IMR-90 (cell line): ENCODE results near the gene SLC24A3. TPM values are rescaled to one million over a fixed set of nuclear protein-coding genes. Genes with fewer than 3 reads are reported as not detected.

ENCODE experiments used
- ATAC-seq: fragments of 200-7000 bp; cut with Tn5 transposase; 2 replicates; pipeline ENCODE4 v1.9.1; 2020; ENCODE audit warnings: low read depth, mild to moderate bottlenecking, moderate library complexity
- BruUV-seq: library from RNA; stranded (reverse); fragments of 400-500 nt; replicated peaks from 2 replicates; lab custom pipeline; 2021; lab: Mats Ljungman, UMichigan
- CTCF ChIA-PET: fragments of 300-600 bp; formaldehyde crosslinking; extraction: SDS; loops from one replicate; lab custom pipeline; 2021; ENCODE audit warnings: antibody characterized with exemption; lab: Yijun Ruan, JAX
- POLR2A ChIA-PET: fragments of 300-600 bp; sonication (Branson Sonifier 250); formaldehyde crosslinking; loops from one replicate; lab custom pipeline; 2022; ENCODE audit warnings: antibody characterized with exemption; ENCODE audit not compliant: unreplicated experiment; lab: Charles Lee
- DNase-seq: peaks from one replicate; pipeline ENCODE4 v3.0.0; 2013
- H2AFZ ChIP-seq: replicated peaks from 2 replicates; pipeline ENCODE3; 2013; ENCODE audit warnings: low read length, mild to moderate bottlenecking; ENCODE audit not compliant: poor library complexity
- H2AK5ac ChIP-seq: 2 replicates; pipeline ENCODE4 v1.6.1; 2013; ENCODE audit warnings: low read depth, low read length, inconsistent platforms
- H2AK9ac ChIP-seq: replicated peaks from 2 replicates; pipeline ENCODE3; 2013; ENCODE audit warnings: mild to moderate bottlenecking, low read depth, low read length, moderate library complexity; ENCODE audit not compliant: poor library complexity
- H2BK120ac ChIP-seq: 2 replicates; pipeline ENCODE4 v1.6.1; 2013; ENCODE audit warnings: low read depth, low read length, inconsistent platforms
- H2BK15ac ChIP-seq: 3 replicates; pipeline ENCODE4 v1.6.1; 2013; ENCODE audit warnings: low read depth, low read length, inconsistent platforms
- H2BK20ac ChIP-seq: 2 replicates; pipeline ENCODE4 v1.6.1; 2013; ENCODE audit warnings: low read depth, mild to moderate bottlenecking, inconsistent platforms, low read length, moderate library complexity
- H2BK5ac ChIP-seq: 2 replicates; pipeline ENCODE4 v1.6.1; 2013; ENCODE audit warnings: mild to moderate bottlenecking, low read depth, low read length, inconsistent platforms; ENCODE audit not compliant: poor library complexity, severe bottlenecking
- H3K14ac ChIP-seq: replicated peaks from 2 replicates; pipeline ENCODE4 v1.6.1; 2013; ENCODE audit warnings: low read depth, low read length, inconsistent platforms
- H3K18ac ChIP-seq: 2 replicates; pipeline ENCODE4 v1.6.1; 2013; ENCODE audit warnings: low read depth, low read length, control low read depth
- H3K23ac ChIP-seq: 2 replicates; pipeline ENCODE4 v1.6.1; 2013; ENCODE audit warnings: low read depth, low read length, inconsistent platforms
- H3K27ac ChIP-seq: 2 replicates; pipeline ENCODE4 v1.5.1; 2013; ENCODE audit warnings: mild to moderate bottlenecking, control low read depth, low read length; ENCODE audit not compliant: insufficient read depth
- H3K27me3 ChIP-seq: 2 replicates; pipeline ENCODE4 v1.6.1; 2013; ENCODE audit warnings: low read length; ENCODE audit not compliant: control insufficient read depth, insufficient read depth
- H3K36me3 ChIP-seq: 2 replicates; pipeline ENCODE4 v1.6.1; 2013; ENCODE audit warnings: low read length, mixed read lengths; ENCODE audit not compliant: control insufficient read depth, insufficient read depth
- H3K4ac ChIP-seq: 2 replicates; pipeline ENCODE4 v1.6.1; 2013; ENCODE audit warnings: low read depth, low read length, inconsistent platforms
- H3K4me1 ChIP-seq: 2 replicates; pipeline ENCODE4 v1.6.1; 2013; ENCODE audit warnings: low read length, mixed read lengths; ENCODE audit not compliant: control insufficient read depth, insufficient read depth
- H3K4me2 ChIP-seq: 2 replicates; pipeline ENCODE4 v1.6.1; 2013; ENCODE audit warnings: low read depth, mild to moderate bottlenecking, control low read depth, low read length, moderate library complexity
- H3K4me3 ChIP-seq: 2 replicates; pipeline ENCODE4 v1.5.1; 2013; ENCODE audit warnings: low read depth, mild to moderate bottlenecking, control low read depth, low read length, moderate library complexity; ENCODE audit not compliant: insufficient read depth
- H3K56ac ChIP-seq: 2 replicates; pipeline ENCODE4 v1.6.1; 2013; ENCODE audit warnings: low read length, inconsistent platforms; ENCODE audit not compliant: insufficient read depth; ENCODE audit errors: extremely low read depth
- H3K79me1 ChIP-seq, 2 experiments: 2 replicates each; pipeline ENCODE4 v1.6.1; 2013; ENCODE audit warnings: low read length in 2 of 2, inconsistent platforms in 1 of 2, low read depth in 1 of 2
- H3K9ac ChIP-seq: 2 replicates; pipeline ENCODE4 v1.6.1; 2013; ENCODE audit warnings: low read depth, low read length, control low read depth
- H3K9me1 ChIP-seq: 2 replicates; pipeline ENCODE4 v1.6.1; 2013; ENCODE audit warnings: low read length, inconsistent platforms; ENCODE audit not compliant: insufficient read depth
- H3K9me3 ChIP-seq: 2 replicates; pipeline ENCODE4 v1.6.1; 2013; ENCODE audit warnings: low read length; ENCODE audit not compliant: control insufficient read depth, insufficient read depth
- H4K20me1 ChIP-seq: 2 replicates; pipeline ENCODE4 v1.6.1; 2013; ENCODE audit warnings: low read length, inconsistent platforms; ENCODE audit not compliant: insufficient read depth
- H4K5ac ChIP-seq: 2 replicates; pipeline ENCODE4 v1.6.1; 2013; ENCODE audit warnings: mild to moderate bottlenecking, low read depth, low read length, control low read depth
- H4K8ac ChIP-seq, 2 experiments: 2 replicates each; pipeline ENCODE4 v1.6.1; 2013; ENCODE audit warnings: low read depth in 2 of 2, low read length in 2 of 2, control low read depth in 1 of 2, inconsistent platforms in 1 of 2
- H4K91ac ChIP-seq: 2 replicates; pipeline ENCODE4 v1.6.1; 2013; ENCODE audit warnings: low read depth, low read length, inconsistent platforms; ENCODE audit not compliant: insufficient read depth
- BHLHE40 ChIP-seq: fragments of 150-350 bp; IDR thresholded peaks from 2 replicates; pipeline ENCODE4 v1.6.1; 2016; ENCODE audit warnings: mild to moderate bottlenecking, low read depth, low read length
- CEBPB ChIP-seq: IDR thresholded peaks from 2 replicates; pipeline ENCODE4 v1.6.1; 2012; ENCODE audit warnings: low read depth, low read length, improper control_type of control experiment
- FOS ChIP-seq: fragments of 150-350 bp; IDR thresholded peaks from 2 replicates; pipeline ENCODE4 v1.6.1; 2016; ENCODE audit warnings: low read depth, low read length
- MAFK ChIP-seq: IDR thresholded peaks from 2 replicates; pipeline ENCODE4 v1.6.1; 2012; ENCODE audit warnings: low read depth, low read length, improper control_type of control experiment
- MAZ ChIP-seq: IDR thresholded peaks from 2 replicates; pipeline ENCODE4 v1.6.1; 2012; ENCODE audit warnings: low read depth, mild to moderate bottlenecking, low read length, improper control_type of control experiment, moderate library complexity, borderline replicate concordance
- MXI1 ChIP-seq: IDR thresholded peaks from 2 replicates; pipeline ENCODE4 v1.6.1; 2012; ENCODE audit warnings: low read depth, mild to moderate bottlenecking, low read length, moderate library complexity, borderline replicate concordance
- NFE2L2 ChIP-seq: fragments of 150-350 bp; IDR thresholded peaks from 2 replicates; pipeline ENCODE4 v1.6.1; 2016; ENCODE audit warnings: low read depth, mild to moderate bottlenecking, low read length
- POLR2A ChIP-seq: IDR thresholded peaks from 2 replicates; pipeline ENCODE4 v1.6.1; 2012; ENCODE audit warnings: mild to moderate bottlenecking, low read depth, low read length
- RAD21 ChIP-seq: IDR thresholded peaks from 2 replicates; pipeline ENCODE4 v1.6.1; 2012; ENCODE audit warnings: low read length, improper control_type of control experiment
- SMC3 ChIP-seq: fragments of 150-350 bp; IDR thresholded peaks from 2 replicates; pipeline ENCODE4 v1.6.1; 2016; ENCODE audit warnings: low read depth, mild to moderate bottlenecking, antibody characterized with exemption, low read length, moderate library complexity
- USF2 ChIP-seq: fragments of 150-350 bp; IDR thresholded peaks from 2 replicates; pipeline ENCODE4 v1.6.1; 2017; ENCODE audit warnings: mild to moderate bottlenecking, antibody characterized with exemption, low read length, low read depth
- WGBS, 2 experiments: methylation state at CpG; one replicate each; pipeline versions ENCODE4 v1.1.5 to v1.1.7; 2013; ENCODE audit warnings: missing lambda C conversion rate in 2 of 2; ENCODE audit not compliant: insufficient read length in 1 of 2; ENCODE audit errors: extremely low coverage in 2 of 2; 5-methylcytosine and 5-hydroxymethylcytosine counted together
- dilution Hi-C: fragments of 300-500 bp; cut with HindIII; formaldehyde crosslinking; loops from one replicate; pipeline ENCODE4 v1.14.3; 2018; ENCODE audit warnings: low sequenced_read_pairs; ENCODE audit not compliant: unreplicated experiment
- in situ Hi-C: fragments of 300-500 bp; cut with MboI; formaldehyde crosslinking; loops from 3 replicates; pipeline ENCODE4 v1.14.3; 2019; ENCODE audit warnings: low sequenced_read_pairs, inconsistent platforms, mixed read lengths
- intact Hi-C: fragments of 100-400 bp; cut with micrococcal nuclease; formaldehyde crosslinking; loops from 2 replicates; pipeline ENCODE4 v1.10.0; 2022
- polyA plus RNA-seq, 3 experiments: library from polyadenylated mRNA; depleted of rRNA; stranded (reverse); fragments of >200 nt; gene quantifications; 2 replicates each; pipeline ENCODE4 v1.2.3, GENCODE V29; 2012; ENCODE audit warnings: low replicate concordance in 1 of 3
- total RNA-seq: library from RNA; depleted of rRNA; stranded (reverse); fragments of >200 nt; gene quantifications from 2 replicates; pipeline ENCODE4 v1.2.3, GENCODE V29; 2012
- TF ChIP-seq, protein P1 (sequence below): fragments of 150-350 bp; IDR thresholded peaks from 2 replicates; pipeline ENCODE4 v1.6.1; 2016; ENCODE audit warnings: low read depth, mild to moderate bottlenecking, low read length, moderate library complexity, borderline replicate concordance
- TF ChIP-seq, protein P2 (sequence below): conservative IDR thresholded peaks from 2 replicates; pipeline ENCODE4 v1.5.1; 2012; ENCODE audit warnings: mild to moderate bottlenecking, low read depth, low read length, improper control_type of control experiment

The SLC24A3 gene
- total and polyA plus RNA-seq, 2 of the 4 experiments (the other 2 are of a cell fraction), result not detected

DNA sequence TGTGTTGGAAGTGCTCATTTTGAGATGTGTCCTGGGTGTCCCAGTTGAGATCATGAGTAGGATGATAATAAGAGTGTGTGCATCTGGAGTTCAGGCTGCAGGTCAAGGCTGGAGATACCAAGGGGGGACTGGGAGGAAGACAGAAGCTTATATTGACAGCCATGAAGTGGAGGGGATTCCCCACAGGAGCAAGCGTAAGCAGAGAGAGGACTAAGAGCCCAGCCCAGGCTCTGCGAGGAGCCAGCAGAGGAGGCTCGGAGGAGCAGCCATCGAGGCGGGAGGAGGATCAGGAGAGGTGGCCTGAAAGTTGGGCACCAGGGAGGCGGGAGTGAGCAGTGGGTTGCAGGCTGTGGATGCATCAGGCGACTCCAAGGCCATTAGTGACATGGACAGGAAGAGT lies 116.2 kb downstream of the SLC24A3 start:
- no peak overlapping the region for H2BK20ac ChIP-seq
- CTCF ChIA-PET, result interaction anchor here (0.6 kb wide), 1 partner anchor 110 kb away, joined by 5 read pairs; no protein-coding TSS in a partner anchor

More for the DNA sequence above, 116.2 kb downstream of the SLC24A3 start:
- H3K27ac ChIP-seq, result no peak overlapping the region
- H2BK5ac ChIP-seq, result no peak overlapping the region
- H4K8ac ChIP-seq, result no peak overlapping the region
- H2AK9ac ChIP-seq, result no peak overlapping the region
- no peak overlapping the region for H4K91ac ChIP-seq
- H3K56ac ChIP-seq, result no peak overlapping the region
- no peaks in the 10 kb centered on the region for H3K36me3 ChIP-seq
- H3K4me2 ChIP-seq, result no peak overlapping the region
- no peak overlapping the region for H4K5ac ChIP-seq
- H4K20me1 ChIP-seq, result no peaks in the 10 kb centered on the region
- no peak overlapping the region for H2AFZ ChIP-seq
- POLR2A ChIA-PET, result no interaction called here
- H3K27me3 ChIP-seq, result no peaks in the 10 kb centered on the region
- H2AK5ac ChIP-seq, result no peak overlapping the region
- no peak overlapping the region for H2BK15ac ChIP-seq
- H3K4me3 ChIP-seq, result no peak overlapping the region
- H3K4ac ChIP-seq, result no peak overlapping the region
- H3K9me1 ChIP-seq, result no peaks in the 10 kb centered on the region
- H3K79me1 ChIP-seq, result no peaks in the 10 kb centered on the region
- no peak overlapping the region for H3K23ac ChIP-seq
- H3K4me1 ChIP-seq, result no peaks in the 10 kb centered on the region
- no TSS peak for BruUV-seq
- DNase-seq (no peak), ATAC-seq (no peak)
- TF ChIP-seq NFE2L2, result no peak
- TF ChIP-seq BHLHE40, result no peak
- no peak for TF ChIP-seq SMC3
- TF ChIP-seq CEBPB, result no peak
- no peak for TF ChIP-seq MAZ
- no peak for TF ChIP-seq USF2
- no peak for TF ChIP-seq MXI1
- TF ChIP-seq FOS, result no peak
- no peak for TF ChIP-seq POLR2A
- TF ChIP-seq, protein P1, sequence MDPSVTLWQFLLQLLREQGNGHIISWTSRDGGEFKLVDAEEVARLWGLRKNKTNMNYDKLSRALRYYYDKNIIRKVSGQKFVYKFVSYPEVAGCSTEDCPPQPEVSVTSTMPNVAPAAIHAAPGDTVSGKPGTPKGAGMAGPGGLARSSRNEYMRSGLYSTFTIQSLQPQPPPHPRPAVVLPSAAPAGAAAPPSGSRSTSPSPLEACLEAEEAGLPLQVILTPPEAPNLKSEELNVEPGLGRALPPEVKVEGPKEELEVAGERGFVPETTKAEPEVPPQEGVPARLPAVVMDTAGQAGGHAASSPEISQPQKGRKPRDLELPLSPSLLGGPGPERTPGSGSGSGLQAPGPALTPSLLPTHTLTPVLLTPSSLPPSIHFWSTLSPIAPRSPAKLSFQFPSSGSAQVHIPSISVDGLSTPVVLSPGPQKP, result no peak
- TF ChIP-seq, protein P2, sequence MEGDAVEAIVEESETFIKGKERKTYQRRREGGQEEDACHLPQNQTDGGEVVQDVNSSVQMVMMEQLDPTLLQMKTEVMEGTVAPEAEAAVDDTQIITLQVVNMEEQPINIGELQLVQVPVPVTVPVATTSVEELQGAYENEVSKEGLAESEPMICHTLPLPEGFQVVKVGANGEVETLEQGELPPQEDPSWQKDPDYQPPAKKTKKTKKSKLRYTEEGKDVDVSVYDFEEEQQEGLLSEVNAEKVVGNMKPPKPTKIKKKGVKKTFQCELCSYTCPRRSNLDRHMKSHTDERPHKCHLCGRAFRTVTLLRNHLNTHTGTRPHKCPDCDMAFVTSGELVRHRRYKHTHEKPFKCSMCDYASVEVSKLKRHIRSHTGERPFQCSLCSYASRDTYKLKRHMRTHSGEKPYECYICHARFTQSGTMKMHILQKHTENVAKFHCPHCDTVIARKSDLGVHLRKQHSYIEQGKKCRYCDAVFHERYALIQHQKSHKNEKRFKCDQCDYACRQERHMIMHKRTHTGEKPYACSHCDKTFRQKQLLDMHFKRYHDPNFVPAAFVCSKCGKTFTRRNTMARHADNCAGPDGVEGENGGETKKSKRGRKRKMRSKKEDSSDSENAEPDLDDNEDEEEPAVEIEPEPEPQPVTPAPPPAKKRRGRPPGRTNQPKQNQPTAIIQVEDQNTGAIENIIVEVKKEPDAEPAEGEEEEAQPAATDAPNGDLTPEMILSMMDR, result no peak
- TF ChIP-seq MAFK, result no peak
- no peak for TF ChIP-seq RAD21
- WGBS, 2 experiments, result no CpG with 5 or more reads among the region's 7 CpGs
- dilution Hi-C loops, result no loop called here
- no peak overlapping the region for H3K14ac ChIP-seq
- no peak overlapping the region for H3K9ac ChIP-seq
- intact Hi-C loops, result no loop called here
- H3K9me3 ChIP-seq, result no peaks in the 10 kb centered on the region; the same call in 1 of the 2 replicates
- no peak overlapping the region for H3K18ac ChIP-seq
- in situ Hi-C loops, result no loop called here
- no peak overlapping the region for H2BK120ac ChIP-seq
